HepG2 (cell line): ENCODE measurements around the gene C2orf42. TPM values are rescaled to one million over a fixed set of nuclear protein-coding genes. Genes with fewer than 3 reads are reported as not detected.
A peak's percentile ranks its signal among the peaks of the same experiment; 100 is the strongest.

ENCODE experiments used
- BRCA1 ChIP-seq: sonication (generic); formaldehyde crosslinking; IDR thresholded peaks from 2 replicates; pipeline ENCODE4 v1.4.0; 2020; ENCODE audit warnings: missing genetic modification reagents
- CAMTA2 ChIP-seq: sonication (generic); formaldehyde crosslinking; IDR thresholded peaks from 2 replicates; pipeline ENCODE4 v1.4.0; 2020; ENCODE audit warnings: mild to moderate bottlenecking, missing genetic modification reagents, borderline replicate concordance
- DR1 ChIP-seq: sonication (generic); formaldehyde crosslinking; IDR thresholded peaks from 2 replicates; pipeline ENCODE4 v1.8.0; 2021; ENCODE audit warnings: mild to moderate bottlenecking, missing genetic modification reagents, inconsistent platforms
- ELF1 ChIP-seq: sonication (generic); formaldehyde crosslinking; IDR thresholded peaks from 2 replicates; pipeline ENCODE4 v1.4.0; 2020; ENCODE audit warnings: missing genetic modification reagents
- ESRRA ChIP-seq: sonication (generic); formaldehyde crosslinking; IDR thresholded peaks from 2 replicates; pipeline ENCODE4 v1.5.1; 2020; ENCODE audit warnings: mild to moderate bottlenecking, low read depth, missing genetic modification reagents
- FOXA1 ChIP-seq, 2 experiments: fragments of 450-650 bp in 1 of 2; sonication (generic) in 1 of 2; formaldehyde crosslinking in 1 of 2; IDR thresholded peaks; 2 replicates each; pipeline versions ENCODE4 v1.4.0 to v1.6.1; 2016 to 2020; ENCODE audit warnings: missing genetic modification reagents in 1 of 2
- GATAD2A ChIP-seq: IDR thresholded peaks from 2 replicates; pipeline ENCODE4 v1.6.1; 2016
- JUN ChIP-seq: sonication (generic); formaldehyde crosslinking; IDR thresholded peaks from 2 replicates; pipeline ENCODE4 v1.4.0; 2020; ENCODE audit warnings: mild to moderate bottlenecking, missing genetic modification reagents
- KAT8 ChIP-seq: IDR thresholded peaks from 2 replicates; pipeline ENCODE4 v1.6.1; 2016; ENCODE audit warnings: missing genetic modification reagents, missing compliant biosample characterization
- KLF6 ChIP-seq: IDR thresholded peaks from 2 replicates; pipeline ENCODE4 v1.8.0; 2016; ENCODE audit warnings: missing biosample characterization, missing genetic modification reagents
- MAFG ChIP-seq: sonication (generic); formaldehyde crosslinking; IDR thresholded peaks from 2 replicates; pipeline ENCODE4 v1.5.1; 2020; ENCODE audit warnings: mild to moderate bottlenecking, missing genetic modification reagents
- MTA1 ChIP-seq: sonication (generic); formaldehyde crosslinking; IDR thresholded peaks from 2 replicates; pipeline ENCODE4 v1.4.0; 2020; ENCODE audit warnings: missing genetic modification reagents, mild to moderate bottlenecking, borderline replicate concordance
- MYNN ChIP-seq: sonication (generic); formaldehyde crosslinking; IDR thresholded peaks from 2 replicates; pipeline ENCODE4 v1.4.0; 2020; ENCODE audit warnings: mild to moderate bottlenecking, low read depth, missing genetic modification reagents
- NFATC3 ChIP-seq: sonication (generic); formaldehyde crosslinking; IDR thresholded peaks from 2 replicates; pipeline ENCODE4 v1.5.1; 2020; ENCODE audit warnings: mild to moderate bottlenecking, missing genetic modification reagents
- NFRKB ChIP-seq: fragments of 450-650 bp; IDR thresholded peaks from 2 replicates; pipeline ENCODE4 v1.6.1; 2017
- PAWR ChIP-seq: sonication (generic); formaldehyde crosslinking; IDR thresholded peaks from 2 replicates; pipeline ENCODE4 v1.4.0; 2020; ENCODE audit warnings: missing genetic modification reagents, mild to moderate bottlenecking, borderline replicate concordance
- PLRG1 ChIP-seq: fragments of 450-650 bp; conservative IDR thresholded peaks from 2 replicates; pipeline ENCODE4 v1.6.1; 2016
- SKI ChIP-seq: fragments of 450-650 bp; IDR thresholded peaks from one replicate; pipeline ENCODE4 v1.6.1; 2018; ENCODE audit warnings: mild to moderate bottlenecking; ENCODE audit not compliant: partially characterized antibody
- SNAPC5 ChIP-seq: sonication (generic); formaldehyde crosslinking; IDR thresholded peaks from 2 replicates; pipeline ENCODE4 v1.8.1; 2023; ENCODE audit warnings: mild to moderate bottlenecking, missing genetic modification reagents, borderline replicate concordance
- ZFP62 ChIP-seq: sonication (generic); formaldehyde crosslinking; IDR thresholded peaks from 2 replicates; pipeline ENCODE4 v1.4.0; 2020; ENCODE audit warnings: missing genetic modification reagents
- ZNF230 ChIP-seq: sonication (generic); formaldehyde crosslinking; IDR thresholded peaks from 2 replicates; pipeline ENCODE4 v1.4.0; 2020; ENCODE audit warnings: mild to moderate bottlenecking, missing genetic modification reagents
- ZNF24 ChIP-seq: fragments of 450-650 bp; IDR thresholded peaks from 2 replicates; pipeline ENCODE4 v1.6.1; 2017; ENCODE audit warnings: antibody characterized with exemption, mild to moderate bottlenecking
- ZNF350 ChIP-seq: sonication (generic); formaldehyde crosslinking; IDR thresholded peaks from 2 replicates; pipeline ENCODE4 v1.4.0; 2020; ENCODE audit warnings: mild to moderate bottlenecking, low read depth, missing genetic modification reagents, borderline replicate concordance
- ZNF451 ChIP-seq: sonication (generic); formaldehyde crosslinking; IDR thresholded peaks from 2 replicates; pipeline ENCODE4 v1.5.0; 2020; ENCODE audit warnings: mild to moderate bottlenecking, missing genetic modification reagents
- ZSCAN20 ChIP-seq: sonication (generic); formaldehyde crosslinking; IDR thresholded peaks from 2 replicates; pipeline ENCODE4 v1.4.0; 2020; ENCODE audit warnings: missing genetic modification reagents, mild to moderate bottlenecking, borderline replicate concordance
- polyA plus RNA-seq, 8 experiments: library from polyadenylated mRNA; depleted of rRNA in 3 of 8; stranded (reverse) in 7 of 8; unstranded in 1 of 8; fragments of >200 nt; fragmentation: Illumina TruSeq in 4 of 8; extraction: Trizol in 4 of 8; gene quantifications; 2 replicates each; pipeline versions ENCODE4 v1.2.1 to v1.2.3, GENCODE V29; 2011 to 2016; ENCODE audit warnings: low read depth in 4 of 8, missing spikeins in 1 of 8, mixed read lengths in 1 of 8; ENCODE audit not compliant: insufficient read depth in 1 of 8
- total RNA-seq, 5 experiments: library from RNA; depleted of rRNA; stranded (reverse); fragments of >200 nt; fragmentation: Illumina TruSeq; extraction: Trizol; gene quantifications; 2 replicates each; pipeline ENCODE4 v1.2.3, GENCODE V29; 2016; ENCODE audit warnings: low read depth in 1 of 5
- TF ChIP-seq, protein P1 (sequence below): sonication (generic); formaldehyde crosslinking; conservative IDR thresholded peaks from 2 replicates; pipeline ENCODE4 v1.4.0; 2020; ENCODE audit warnings: missing genetic modification reagents
- TF ChIP-seq, protein P2 (sequence below): sonication (generic); formaldehyde crosslinking; IDR thresholded peaks from 2 replicates; pipeline ENCODE4 v1.4.0; 2020; ENCODE audit warnings: missing genetic modification reagents

The C2orf42 gene
- total and polyA plus RNA-seq, 2 of the 13 experiments (the other 11 are each of a cell fraction or from before 2014, with no cell fraction given) = 9.3 to 9.9 TPM

DNA sequence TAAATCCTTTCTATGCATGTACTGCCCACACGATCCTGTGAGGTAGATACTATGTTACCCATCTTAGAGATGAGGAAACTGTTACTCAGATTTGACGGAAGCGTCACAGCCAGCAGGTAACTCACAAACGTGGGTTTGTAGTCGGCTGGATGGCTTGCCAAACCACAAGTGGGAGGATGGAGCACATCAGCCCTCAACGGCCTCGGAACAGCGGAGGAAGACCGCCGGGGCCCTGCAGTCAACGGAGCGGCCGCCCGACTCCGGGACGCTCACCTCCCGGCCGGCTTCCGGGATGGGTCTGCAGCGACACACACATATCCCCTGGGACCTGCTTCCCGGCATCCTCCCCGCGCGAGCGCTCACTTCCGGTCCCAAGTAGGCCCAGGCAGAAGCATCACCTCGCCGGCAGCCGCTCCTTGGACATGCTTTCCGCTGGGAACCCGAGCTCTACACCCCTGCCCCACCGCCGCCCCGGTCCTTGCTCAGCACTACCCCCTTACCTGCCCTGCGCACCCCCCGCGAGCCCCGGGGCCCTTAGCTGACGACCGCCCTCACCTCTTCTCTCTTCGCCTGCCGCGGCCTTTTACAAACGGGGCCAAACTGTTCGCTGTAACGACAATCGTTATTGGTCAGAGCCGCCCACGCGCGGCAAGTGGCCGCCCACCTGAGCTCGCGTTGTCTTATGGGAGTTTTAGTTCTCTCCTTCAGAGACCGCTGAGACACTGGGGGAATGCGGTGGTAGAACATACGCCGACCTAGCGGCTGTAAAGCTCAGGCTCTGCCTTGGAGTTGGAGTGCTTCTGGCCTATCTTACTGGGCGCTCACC lies at the start of gene C2orf42 (continued):
- TF ChIP-seq, protein P1, sequence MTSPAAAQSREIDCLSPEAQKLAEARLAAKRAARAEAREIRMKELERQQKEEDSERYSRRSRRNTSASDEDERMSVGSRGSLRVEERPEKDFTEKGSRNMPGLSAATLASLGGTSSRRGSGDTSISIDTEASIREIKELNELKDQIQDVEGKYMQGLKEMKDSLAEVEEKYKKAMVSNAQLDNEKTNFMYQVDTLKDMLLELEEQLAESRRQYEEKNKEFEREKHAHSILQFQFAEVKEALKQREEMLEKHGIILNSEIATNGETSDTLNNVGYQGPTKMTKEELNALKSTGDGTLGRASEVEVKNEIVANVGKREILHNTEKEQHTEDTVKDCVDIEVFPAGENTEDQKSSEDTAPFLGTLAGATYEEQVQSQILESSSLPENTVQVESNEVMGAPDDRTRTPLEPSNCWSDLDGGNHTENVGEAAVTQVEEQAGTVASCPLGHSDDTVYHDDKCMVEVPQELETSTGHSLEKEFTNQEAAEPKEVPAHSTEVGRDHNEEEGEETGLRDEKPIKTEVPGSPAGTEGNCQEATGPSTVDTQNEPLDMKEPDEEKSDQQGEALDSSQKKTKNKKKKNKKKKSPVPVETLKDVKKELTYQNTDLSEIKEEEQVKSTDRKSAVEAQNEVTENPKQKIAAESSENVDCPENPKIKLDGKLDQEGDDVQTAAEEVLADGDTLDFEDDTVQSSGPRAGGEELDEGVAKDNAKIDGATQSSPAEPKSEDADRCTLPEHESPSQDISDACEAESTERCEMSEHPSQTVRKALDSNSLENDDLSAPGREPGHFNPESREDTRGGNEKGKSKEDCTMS (CRISPR knock-in tag) = peak; percentile 77; the same call in 1 of the 2 replicates
- TF ChIP-seq CAMTA2 (CRISPR knock-in tag) (0 out of 2 replicates have a peak, but pooled peaks have one; percentile 12), JUN (CRISPR knock-in tag) (peak; percentile 16; the same call in 1 of the 2 replicates), ZNF230 (CRISPR knock-in tag) (peak; percentile 89), MTA1 (CRISPR knock-in tag) (peak; percentile 80; the same call in 1 of the 2 replicates), NFRKB (no peak), ZNF451 (CRISPR knock-in tag) (peak; percentile 61), BRCA1 (peak; percentile 46; the same call in 1 of the 2 replicates), GATAD2A (CRISPR knock-in tag) (peak; percentile 20; the same call in 1 of the 2 replicates), FOXA1 (IDR thresholded peaks at IDR 0.05) (no peak), FOXA1 (CRISPR knock-in tag; IDR thresholded peaks at IDR 0.05) (peak; percentile 45), PLRG1 (no peak), DR1 (CRISPR knock-in tag) (no peak; the same call in 1 of the 2 replicates), ZNF350 (CRISPR knock-in tag) (peak; percentile 99), MYNN (peak; percentile 88; the same call in 1 of the 2 replicates), KLF6 (CRISPR knock-in tag) (peak; percentile 76), NFATC3 (CRISPR knock-in tag) (peak; percentile 75; the same call in 1 of the 2 replicates), ESRRA (peak; percentile 30; the same call in 1 of the 2 replicates), SNAPC5 (CRISPR knock-in tag) (no peak), MAFG (CRISPR knock-in tag) (no peak), SKI (peak; percentile 26), PAWR (CRISPR knock-in tag) (no peak; the same call in 1 of the 2 replicates), KAT8 (peak; percentile 96), ZNF24 (no peak), ZFP62 (no peak), ZSCAN20 (CRISPR knock-in tag) (peak; percentile 79; the same call in 1 of the 2 replicates), ELF1 (peak; percentile 97)
- TF ChIP-seq, protein P2, sequence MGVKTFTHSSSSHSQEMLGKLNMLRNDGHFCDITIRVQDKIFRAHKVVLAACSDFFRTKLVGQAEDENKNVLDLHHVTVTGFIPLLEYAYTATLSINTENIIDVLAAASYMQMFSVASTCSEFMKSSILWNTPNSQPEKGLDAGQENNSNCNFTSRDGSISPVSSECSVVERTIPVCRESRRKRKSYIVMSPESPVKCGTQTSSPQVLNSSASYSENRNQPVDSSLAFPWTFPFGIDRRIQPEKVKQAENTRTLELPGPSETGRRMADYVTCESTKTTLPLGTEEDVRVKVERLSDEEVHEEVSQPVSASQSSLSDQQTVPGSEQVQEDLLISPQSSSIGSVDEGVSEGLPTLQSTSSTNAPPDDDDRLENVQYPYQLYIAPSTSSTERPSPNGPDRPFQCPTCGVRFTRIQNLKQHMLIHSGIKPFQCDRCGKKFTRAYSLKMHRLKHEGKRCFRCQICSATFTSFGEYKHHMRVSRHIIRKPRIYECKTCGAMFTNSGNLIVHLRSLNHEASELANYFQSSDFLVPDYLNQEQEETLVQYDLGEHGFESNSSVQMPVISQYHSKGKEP = peak; percentile 91
